K562 (cell line): Measurements from ENCODE around the gene CBX4. TPM values are rescaled to one million over a fixed set of nuclear protein-coding genes. Genes with fewer than 3 reads are reported as not detected.

Source experiments
- ARID1B ChIP-seq: fragments of 450-650 bp; IDR thresholded peaks from 2 replicates; pipeline ENCODE4 v1.6.1; 2016; ENCODE audit warnings: antibody characterized with exemption, mild to moderate bottlenecking, inconsistent platforms
- MYC ChIP-seq, 2 experiments: fragments of 250-450 bp in 1 of 2; sonication (Bioruptor Pico) in 1 of 2; IDR thresholded peaks; 2 replicates each; pipeline versions ENCODE4 v1.5.1 to v1.6.1; 2012 to 2021; ENCODE audit warnings: low read depth in 2 of 2, borderline replicate concordance in 1 of 2, improper control_type of control experiment in 1 of 2, low read length in 1 of 2, mild to moderate bottlenecking in 1 of 2, moderate library complexity in 1 of 2
- PTBP1 ChIP-seq: fragments of 200-400 bp; formaldehyde crosslinking; IDR thresholded peaks from 2 replicates; pipeline ENCODE4 v1.6.1; 2017; ENCODE audit warnings: low read depth, low read length
- SNRNP70 ChIP-seq: fragments of 200-400 bp; formaldehyde crosslinking; optimal IDR thresholded peaks from 2 replicates; pipeline ENCODE3; 2017; ENCODE audit warnings: low read depth, low read length
- SP2 ChIP-seq: IDR thresholded peaks from 2 replicates; pipeline ENCODE4 v1.6.1; 2011; ENCODE audit warnings: mild to moderate bottlenecking, low read depth, low read length, moderate library complexity; ENCODE audit not compliant: poor library complexity, severe bottlenecking; ENCODE audit errors: extremely low read depth
- USF2 ChIP-seq: sonication (generic); formaldehyde crosslinking; IDR thresholded peaks from 2 replicates; pipeline ENCODE4 v1.5.0; 2020; ENCODE audit warnings: missing genetic modification reagents
- ZBTB43 ChIP-seq: sonication (generic); formaldehyde crosslinking; IDR thresholded peaks from 2 replicates; pipeline ENCODE4 v1.8.0; 2023; ENCODE audit warnings: mild to moderate bottlenecking, missing genetic modification reagents
- ZNF408 ChIP-seq: fragments of 250-450 bp; sonication (Bioruptor Pico); IDR thresholded peaks from 2 replicates; pipeline ENCODE4 v1.4.0; 2020; ENCODE audit warnings: low read depth, mild to moderate bottlenecking, moderate library complexity
- ZNF740 ChIP-seq, 3 experiments: fragments of 200-800 bp in 1 of 3; sonication (Bioruptor generic) in 1 of 3; sonication (generic) in 1 of 3; formaldehyde crosslinking in 1 of 3; IDR thresholded peaks; 2 replicates each; pipeline versions ENCODE4 v1.6.1 to v1.8.0; 2016 to 2022; ENCODE audit warnings: mild to moderate bottlenecking in 2 of 3, missing compliant biosample characterization in 2 of 3, missing genetic modification characterization in 2 of 3, missing genetic modification reagents in 1 of 3
- polyA plus RNA-seq, 8 experiments: library from polyadenylated mRNA; depleted of rRNA in 4 of 8; stranded (reverse) in 5 of 8; unstranded in 3 of 8; fragments of >200 nt; fragmentation: Nextera tagmentation in 2 of 8; fragmentation: Illumina TruSeq in 1 of 8; extraction: Ambion mirVana in 2 of 8; extraction: Trizol in 1 of 8; gene quantifications; 2 replicates each; pipeline versions ENCODE4 v1.2.1 to v1.2.3, GENCODE V29; 2011 to 2014; ENCODE audit warnings: inconsistent platforms in 1 of 8, missing spikeins in 1 of 8
- total RNA-seq, 7 experiments: library from RNA; depleted of rRNA in 6 of 7; stranded (reverse); fragments of >200 nt in 6 of 7; fragmentation: Illumina TruSeq in 2 of 7; extraction: Trizol in 2 of 7; gene quantifications; 2 replicates each; pipeline versions ENCODE4 v1.2.1 to v1.2.3, GENCODE V29; 2011 to 2021; ENCODE audit warnings: low replicate concordance in 1 of 7
- TF ChIP-seq, protein P1 (sequence below), 2 experiments: fragments of 450-650 bp in 1 of 2; IDR thresholded peaks; 2 replicates each; pipeline ENCODE4 v1.6.1; 2011 to 2017; ENCODE audit warnings: low read depth in 2 of 2, antibody characterized with exemption in 1 of 2, borderline replicate concordance in 1 of 2, low read length in 1 of 2, mild to moderate bottlenecking in 1 of 2, mixed read lengths in 1 of 2; ENCODE audit not compliant: control insufficient read depth in 1 of 2
- TF ChIP-seq, protein P2 (sequence below): fragments of 250-450 bp; sonication (Bioruptor Pico); IDR thresholded peaks from 2 replicates; pipeline ENCODE4 v1.4.0; 2020; ENCODE audit warnings: mild to moderate bottlenecking, moderate library complexity

Gene CBX4
- total and polyA plus RNA-seq, 9 of the 15 experiments (the other 6 are each of a cell fraction or from before 2014, with no cell fraction given) = 0.98 to 50.5 (median 10.0) TPM

DNA sequence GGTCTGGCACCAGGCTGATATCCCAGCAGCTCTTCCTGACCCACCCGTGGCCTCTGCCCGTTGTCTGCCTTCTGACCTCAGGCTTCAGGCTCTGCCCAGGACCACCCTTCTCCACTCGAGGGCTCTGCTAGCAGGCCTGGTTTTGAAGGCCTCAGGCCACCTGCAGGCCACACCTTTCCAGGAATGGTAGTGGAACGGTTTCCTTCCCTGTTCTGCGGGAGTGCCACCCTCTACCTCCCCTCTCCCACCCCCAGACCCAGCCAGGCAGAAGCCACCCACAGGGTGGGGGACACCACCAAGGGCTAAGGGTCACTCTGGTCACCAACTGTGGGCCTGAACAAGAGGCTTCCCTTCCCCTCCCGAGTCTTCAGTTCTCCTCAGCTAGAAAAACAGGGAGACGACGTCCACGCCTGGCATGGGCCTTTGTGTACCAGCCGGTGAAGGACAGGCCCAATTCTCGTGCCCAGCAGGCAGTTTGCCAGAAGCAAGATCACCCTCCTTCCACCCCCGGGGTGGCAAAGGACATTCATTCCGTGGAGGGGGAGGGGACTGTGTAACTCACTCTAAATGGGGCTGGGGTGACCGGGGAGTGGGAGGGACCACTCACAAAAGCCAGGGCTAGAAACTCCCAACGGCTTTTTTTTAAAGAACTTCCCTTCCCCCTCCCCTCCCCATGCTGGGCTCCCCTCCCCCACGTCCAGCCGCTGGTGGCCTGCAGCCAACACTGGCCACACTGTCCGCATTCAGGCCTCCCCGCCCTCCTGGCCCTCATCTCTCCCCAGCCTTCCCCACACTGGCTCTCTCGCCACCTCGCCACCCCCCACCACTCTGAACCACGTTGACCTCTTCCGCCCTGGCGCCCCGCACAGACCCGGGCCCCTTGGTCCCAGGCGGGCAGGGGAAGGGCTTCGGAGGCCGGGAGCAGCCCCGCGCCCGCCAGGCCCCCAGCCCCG lies 7.7 kb downstream of the CBX4 start (continued):
- peak; percentile 40 for TF ChIP-seq ZNF740 (CRISPR knock-in tag; IDR thresholded peaks at IDR 0.05)
- peak in 1 of 2 experiments; percentile 69; a peak in 1 of 4 replicates for TF ChIP-seq ZNF740 (tag; IDR thresholded peaks at IDR 0.05)
- no peak for TF ChIP-seq USF2 (CRISPR knock-in tag)
- no peak for TF ChIP-seq ZNF408 (CRISPR knock-in tag)
- no peak for TF ChIP-seq ZBTB43 (CRISPR knock-in tag)
- TF ChIP-seq PTBP1 = no peak
- TF ChIP-seq SP2 = no peak
- TF ChIP-seq, protein P1, sequence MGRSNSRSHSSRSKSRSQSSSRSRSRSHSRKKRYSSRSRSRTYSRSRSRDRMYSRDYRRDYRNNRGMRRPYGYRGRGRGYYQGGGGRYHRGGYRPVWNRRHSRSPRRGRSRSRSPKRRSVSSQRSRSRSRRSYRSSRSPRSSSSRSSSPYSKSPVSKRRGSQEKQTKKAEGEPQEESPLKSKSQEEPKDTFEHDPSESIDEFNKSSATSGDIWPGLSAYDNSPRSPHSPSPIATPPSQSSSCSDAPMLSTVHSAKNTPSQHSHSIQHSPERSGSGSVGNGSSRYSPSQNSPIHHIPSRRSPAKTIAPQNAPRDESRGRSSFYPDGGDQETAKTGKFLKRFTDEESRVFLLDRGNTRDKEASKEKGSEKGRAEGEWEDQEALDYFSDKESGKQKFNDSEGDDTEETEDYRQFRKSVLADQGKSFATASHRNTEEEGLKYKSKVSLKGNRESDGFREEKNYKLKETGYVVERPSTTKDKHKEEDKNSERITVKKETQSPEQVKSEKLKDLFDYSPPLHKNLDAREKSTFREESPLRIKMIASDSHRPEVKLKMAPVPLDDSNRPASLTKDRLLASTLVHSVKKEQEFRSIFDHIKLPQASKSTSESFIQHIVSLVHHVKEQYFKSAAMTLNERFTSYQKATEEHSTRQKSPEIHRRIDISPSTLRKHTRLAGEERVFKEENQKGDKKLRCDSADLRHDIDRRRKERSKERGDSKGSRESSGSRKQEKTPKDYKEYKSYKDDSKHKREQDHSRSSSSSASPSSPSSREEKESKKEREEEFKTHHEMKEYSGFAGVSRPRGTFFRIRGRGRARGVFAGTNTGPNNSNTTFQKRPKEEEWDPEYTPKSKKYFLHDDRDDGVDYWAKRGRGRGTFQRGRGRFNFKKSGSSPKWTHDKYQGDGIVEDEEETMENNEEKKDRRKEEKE (IDR thresholded peaks at IDR 0.05; ENCODE audit: borderline replicate concordance in 1 of 2, control insufficient read depth in 1 of 2, low read depth in 2 of 2, low read length in 1 of 2) = no peak
- no peak for TF ChIP-seq SNRNP70
- no peak for TF ChIP-seq ARID1B
- TF ChIP-seq MYC (IDR thresholded peaks at IDR 0.05; ENCODE audit: low read depth, low read length) = peak; percentile 55; the same call in 1 of the 2 replicates
- peak; percentile 55; the same call in 1 of the 2 replicates for TF ChIP-seq MYC (CRISPR knock-in tag; IDR thresholded peaks at IDR 0.05; ENCODE audit: borderline replicate concordance, low read depth)
- TF ChIP-seq, protein P2, sequence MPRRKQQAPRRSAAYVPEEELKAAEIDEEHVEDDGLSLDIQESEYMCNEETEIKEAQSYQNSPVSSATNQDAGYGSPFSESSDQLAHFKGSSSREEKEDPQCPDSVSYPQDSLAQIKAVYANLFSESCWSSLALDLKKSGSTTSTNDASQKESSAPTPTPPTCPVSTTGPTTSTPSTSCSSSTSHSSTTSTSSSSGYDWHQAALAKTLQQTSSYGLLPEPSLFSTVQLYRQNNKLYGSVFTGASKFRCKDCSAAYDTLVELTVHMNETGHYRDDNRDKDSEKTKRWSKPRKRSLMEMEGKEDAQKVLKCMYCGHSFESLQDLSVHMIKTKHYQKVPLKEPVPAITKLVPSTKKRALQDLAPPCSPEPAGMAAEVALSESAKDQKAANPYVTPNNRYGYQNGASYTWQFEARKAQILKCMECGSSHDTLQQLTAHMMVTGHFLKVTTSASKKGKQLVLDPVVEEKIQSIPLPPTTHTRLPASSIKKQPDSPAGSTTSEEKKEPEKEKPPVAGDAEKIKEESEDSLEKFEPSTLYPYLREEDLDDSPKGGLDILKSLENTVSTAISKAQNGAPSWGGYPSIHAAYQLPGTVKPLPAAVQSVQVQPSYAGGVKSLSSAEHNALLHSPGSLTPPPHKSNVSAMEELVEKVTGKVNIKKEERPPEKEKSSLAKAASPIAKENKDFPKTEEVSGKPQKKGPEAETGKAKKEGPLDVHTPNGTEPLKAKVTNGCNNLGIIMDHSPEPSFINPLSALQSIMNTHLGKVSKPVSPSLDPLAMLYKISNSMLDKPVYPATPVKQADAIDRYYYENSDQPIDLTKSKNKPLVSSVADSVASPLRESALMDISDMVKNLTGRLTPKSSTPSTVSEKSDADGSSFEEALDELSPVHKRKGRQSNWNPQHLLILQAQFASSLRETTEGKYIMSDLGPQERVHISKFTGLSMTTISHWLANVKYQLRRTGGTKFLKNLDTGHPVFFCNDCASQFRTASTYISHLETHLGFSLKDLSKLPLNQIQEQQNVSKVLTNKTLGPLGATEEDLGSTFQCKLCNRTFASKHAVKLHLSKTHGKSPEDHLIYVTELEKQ (CRISPR knock-in tag) = no peak
